NB4 (cell line): ENCODE data around the gene TEX53.

ENCODE experiments used
- DNase-seq: peaks from one replicate; pipeline ENCODE4 v3.0.0; 2010; ENCODE audit warnings: low read depth
- H3K4me3 ChIP-seq: one replicate; pipeline ENCODE4 v1.5.1; 2011; ENCODE audit warnings: mild to moderate bottlenecking, low read depth, low read length, moderate library complexity
- CTCF ChIP-seq: IDR thresholded peaks from one replicate; pipeline ENCODE4 v1.5.1; 2012; ENCODE audit warnings: low read depth, low read length
- MAX ChIP-seq: IDR thresholded peaks from 2 replicates; pipeline ENCODE4 v1.6.1; 2011; ENCODE audit warnings: low read depth, low read length
- MYC ChIP-seq: IDR thresholded peaks from 2 replicates; pipeline ENCODE4 v1.6.1; 2011; ENCODE audit warnings: low read depth, low read length
- POLR2A ChIP-seq: IDR thresholded peaks from 2 replicates; pipeline ENCODE4 v1.6.1; 2011; ENCODE audit warnings: mild to moderate bottlenecking; ENCODE audit not compliant: insufficient read length; ENCODE audit errors: extremely low read depth

Gene TEX53

GRCh38 chr9:114662081-114662989, 4.7 kb upstream of the TEX53 start:
- peak; percentile 57 for DNase-seq
- H3K4me3 ChIP-seq = no peak overlapping the region
- TF ChIP-seq POLR2A (no peak), CTCF (peak; percentile 84)

- no peak for TF ChIP-seq CTCF
- no peak for TF ChIP-seq MYC
- no peak for TF ChIP-seq MAX
- TF ChIP-seq POLR2A = no peak
- no peak overlapping the region for H3K4me3 ChIP-seq
- DNase-seq = no peak
Observed at GRCh38 chr9:114656301-114656700, 1.3 kb downstream of the TEX53 start.

- peak; percentile 56 for DNase-seq
- no peak for TF ChIP-seq CTCF
- no peak for TF ChIP-seq MAX
- no peak for TF ChIP-seq MYC
- no peak for TF ChIP-seq POLR2A
- H3K4me3 ChIP-seq = no peak overlapping the region
Observed at GRCh38 chr9:114655689-114656088, 1.9 kb downstream of the TEX53 start.

- TF ChIP-seq CTCF (peak; percentile 85), MAX (no peak), POLR2A (no peak), MYC (peak; percentile 40; the same call in 1 of the 2 replicates)
- peak; percentile 77 for DNase-seq
- no peak overlapping the region for H3K4me3 ChIP-seq
Observed at GRCh38 chr9:114653556-114654159, 3.9 kb downstream of the TEX53 start.

- H3K4me3 ChIP-seq = no peak overlapping the region
- TF ChIP-seq MAX (no peak), CTCF (no peak)
- DNase-seq = no peak
Observed at GRCh38 chr9:114652776-114653555, 4.6 kb downstream of the TEX53 start.
